NCI-H1930 (cell line): ENCODE results near the gene ARV1.
"Not testable (repeated sequence)": the region's sequence is repeated elsewhere in the genome, so short reads cannot be mapped to it uniquely, and the experiment has no call there.

Source experiments
- DNase-seq, 2 experiments: peaks; one replicate each; lab custom pipeline; 2025; lab: John Stamatoyannopoulos, UW

Gene ARV1

GRCh38 chr1:230976825-230977747, 1.8 kb upstream of the ARV1 start:
- no peak for DNase-seq

- peak; percentile 10 to 32 for DNase-seq
These were observed 968 bp upstream of the ARV1 start for GRCh38 chr1:230977761-230978490.

GRCh38 chr1:230979389-230979716, 459 bp downstream of the ARV1 start:
- DNase-seq: no peak

GRCh38 chr1:230979952-230980351, 1.1 kb downstream of the ARV1 start:
- no peak for DNase-seq

GRCh38 chr1:230982696-230983095, 3.8 kb downstream of the ARV1 start:
- no peak for DNase-seq

- no peak for DNase-seq
These were observed 4.9 kb downstream of the ARV1 start for GRCh38 chr1:230983811-230984210.

- DNase-seq: not testable (repeated sequence)
These were observed 6.0 kb downstream of the ARV1 start for GRCh38 chr1:230984622-230985515.

GRCh38 chr1:230985711-230986110, 6.8 kb downstream of the ARV1 start:
- no peak for DNase-seq

GRCh38 chr1:230986976-230987375, 8.1 kb downstream of the ARV1 start:
- DNase-seq: no peak

GRCh38 chr1:230987448-230987847, 8.6 kb downstream of the ARV1 start:
- DNase-seq: no peak

- no peak for DNase-seq
These were observed 13.3 kb downstream of the ARV1 start for GRCh38 chr1:230992100-230992774.

GRCh38 chr1:230994860-230995259, 16.0 kb downstream of the ARV1 start:
- DNase-seq: no peak

- DNase-seq: no peak
These were observed 21.3 kb downstream of the ARV1 start for GRCh38 chr1:231000201-231000600.

- no peak for DNase-seq
These were observed 21.7 kb downstream of the ARV1 start for GRCh38 chr1:231000639-231001038.

GRCh38 chr1:231001892-231002291, 23.0 kb downstream of the ARV1 start:
- no peak for DNase-seq

GRCh38 chr1:231007535-231007934, 28.6 kb downstream of the ARV1 start:
- DNase-seq: not testable (repeated sequence)

- no peak for DNase-seq
These were observed 32.5 kb downstream of the ARV1 start for GRCh38 chr1:231011360-231011759.

- DNase-seq: no peak
These were observed 33.1 kb downstream of the ARV1 start for GRCh38 chr1:231011963-231012362.

GRCh38 chr1:231013391-231014015, 34.6 kb downstream of the ARV1 start:
- no peak for DNase-seq

- no peak for DNase-seq
These were observed 37.3 kb downstream of the ARV1 start for GRCh38 chr1:231016234-231016633.

- no peak for DNase-seq
These were observed 38.1 kb downstream of the ARV1 start for GRCh38 chr1:231016966-231017365.
